ENCODE measurements around the gene LYPD6B. TPM values are rescaled to one million over a fixed set of nuclear protein-coding genes. Genes with fewer than 3 reads are reported as not detected.

The LYPD6B gene
- total RNA-seq, 1 donor from 2014 or later = not detected

DNA sequence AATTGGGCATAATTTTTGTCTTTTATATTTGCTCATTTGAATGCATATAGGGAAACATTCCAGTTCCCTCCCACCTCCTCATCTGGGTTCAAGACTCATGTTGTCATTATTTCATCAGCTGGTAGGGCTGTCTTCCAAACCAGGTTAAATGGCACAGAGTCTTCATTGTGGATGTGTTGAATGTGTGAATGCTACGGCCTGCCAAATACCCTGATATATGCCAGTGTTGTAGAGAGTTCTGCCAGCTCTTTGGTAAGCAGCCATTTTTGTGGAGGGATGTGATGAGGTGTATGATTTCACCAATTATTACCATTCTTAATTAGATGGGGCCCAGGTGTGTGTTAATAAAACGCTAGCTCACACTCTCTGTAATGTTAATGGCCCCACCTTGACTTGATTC, 121.7 kb downstream of the LYPD6B start:
- H3K4me3 Mint-ChIP-seq = no peak overlapping the region
- H3K9me3 Mint-ChIP-seq = no peaks in the 10 kb centered on the region
- no peak overlapping the region for H3K27ac Mint-ChIP-seq (ENCODE audit: unreplicated experiment)
- H3K27me3 Mint-ChIP-seq (ENCODE audit: low read depth) = no peaks in the 10 kb centered on the region
- DNase-seq (ENCODE audit: low read depth, low spot score) = no peak
- H3K36me3 Mint-ChIP-seq (ENCODE audit: low read depth) = no peaks in the 10 kb centered on the region
- no peak for TF ChIP-seq CTCF (conservative IDR thresholded peaks at IDR 0.05)
- H3K4me1 Mint-ChIP-seq = peaks cover 25% of the 10 kb centered on the region

DNA sequence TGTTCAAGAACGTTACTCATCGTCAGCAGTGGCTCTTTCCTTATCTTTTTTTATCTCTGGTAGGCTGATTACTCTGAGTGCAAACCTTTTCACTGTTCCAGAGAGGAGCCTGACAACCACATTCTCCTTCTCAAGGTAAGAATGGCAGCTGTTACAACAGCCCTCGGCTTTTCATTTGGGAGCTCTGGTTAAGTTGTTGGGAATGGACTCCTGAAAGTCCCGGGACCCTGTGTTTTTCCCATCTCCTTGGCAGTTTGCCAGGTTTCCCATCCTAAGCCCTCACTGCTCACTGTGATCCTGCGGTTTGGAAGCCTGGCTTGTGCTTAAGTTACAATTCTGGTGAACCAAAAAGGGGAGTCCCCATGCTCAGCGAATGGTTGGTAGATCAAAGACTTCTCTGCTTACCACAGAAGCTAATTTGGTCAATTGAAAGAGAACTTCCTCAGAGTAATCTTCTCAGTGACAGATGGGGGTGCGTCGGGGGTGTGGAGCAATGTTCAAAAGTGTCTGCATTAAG, 122.3 kb downstream of the LYPD6B start:
- DNase-seq (ENCODE audit: low read depth, low spot score) = no peak
- H3K4me3 Mint-ChIP-seq = no peak overlapping the region
- H3K4me1 Mint-ChIP-seq = peaks cover 19% of the 10 kb centered on the region
- no peaks in the 10 kb centered on the region for H3K36me3 Mint-ChIP-seq (ENCODE audit: low read depth)
- no peak for TF ChIP-seq CTCF (conservative IDR thresholded peaks at IDR 0.05)
- H3K9me3 Mint-ChIP-seq = no peaks in the 10 kb centered on the region
- H3K27ac Mint-ChIP-seq (ENCODE audit: unreplicated experiment) = no peak overlapping the region
- H3K27me3 Mint-ChIP-seq (ENCODE audit: low read depth) = no peaks in the 10 kb centered on the region

DNA sequence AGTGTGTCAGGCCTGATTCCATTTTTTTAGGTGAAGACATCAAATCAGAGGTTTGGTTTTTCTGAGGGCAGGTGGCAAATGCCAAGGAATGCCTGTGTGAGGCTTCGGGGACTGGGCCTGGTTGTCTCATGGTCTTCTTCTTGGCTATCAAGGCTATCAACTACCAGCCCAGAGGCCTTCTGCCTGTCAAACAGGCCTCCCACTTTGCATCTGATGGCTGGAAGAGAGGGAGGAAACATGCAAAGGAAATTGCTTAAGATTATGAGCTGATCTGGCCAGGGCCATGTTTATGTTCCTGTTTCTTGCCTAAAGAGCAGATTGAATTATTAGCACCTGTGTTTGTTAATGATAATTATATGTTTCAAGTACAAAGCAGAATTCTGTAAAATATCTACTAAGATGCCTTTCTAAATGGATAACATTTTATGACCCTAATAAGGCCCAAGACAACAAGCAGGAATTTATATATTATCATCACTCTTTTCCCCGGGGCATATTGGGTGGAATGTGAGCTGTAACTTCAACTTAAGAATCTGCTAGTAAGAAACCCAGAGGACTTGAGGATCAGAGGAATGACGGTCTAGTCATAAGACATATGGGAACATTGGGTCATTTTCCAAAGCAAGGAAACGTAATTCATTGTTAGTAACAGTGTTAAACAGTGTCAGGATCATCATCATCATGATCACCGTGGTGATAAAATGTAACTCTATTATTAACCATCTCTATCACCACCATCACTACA, 123.2 kb downstream of the LYPD6B start:
- Mint-ChIP-seq H3K36me3 (ENCODE audit: low read depth) (no peaks in the 10 kb centered on the region), H3K27ac (ENCODE audit: unreplicated experiment) (no peak overlapping the region), H3K9me3 (no peaks in the 10 kb centered on the region), H3K4me3 (no peak overlapping the region), H3K27me3 (ENCODE audit: low read depth) (no peaks in the 10 kb centered on the region), H3K4me1 (peaks cover 11% of the 10 kb centered on the region)
- no peak for DNase-seq (ENCODE audit: low read depth, low spot score)
- no peak for TF ChIP-seq CTCF (conservative IDR thresholded peaks at IDR 0.05)

- no peak for TF ChIP-seq CTCF (conservative IDR thresholded peaks at IDR 0.05)
- Mint-ChIP-seq H3K4me1 (peaks cover 7% of the 10 kb centered on the region), H3K4me3 (no peak overlapping the region), H3K27ac (ENCODE audit: unreplicated experiment) (no peak overlapping the region), H3K27me3 (ENCODE audit: low read depth) (peaks cover 2% of the 10 kb centered on the region), H3K9me3 (no peaks in the 10 kb centered on the region), H3K36me3 (ENCODE audit: low read depth) (no peaks in the 10 kb centered on the region)
- DNase-seq (ENCODE audit: low read depth, low spot score) = no peak
These were observed 125.8 kb downstream of the LYPD6B start for GRCh38 chr2:149164296-149164695.

DNA sequence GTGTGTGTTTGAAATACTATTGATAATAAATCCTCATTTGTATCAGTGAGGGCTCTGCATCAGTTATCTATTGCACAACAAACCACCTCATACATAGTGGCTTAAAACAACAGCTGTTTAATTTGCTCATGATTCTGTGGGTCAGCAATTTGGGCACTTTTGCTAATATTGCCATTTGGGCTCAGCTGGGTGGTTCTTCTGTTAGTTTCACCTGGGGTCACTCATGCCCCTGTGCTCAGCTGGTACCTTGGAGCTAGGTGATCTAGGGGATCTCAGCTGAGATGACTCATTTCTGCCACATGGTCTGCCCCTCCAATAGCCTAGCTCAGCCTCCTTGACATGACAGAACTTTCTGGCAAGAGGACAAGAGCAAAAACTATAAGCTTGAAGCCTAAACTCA, 126.3 kb downstream of the LYPD6B start:
- Mint-ChIP-seq H3K4me3 (no peak overlapping the region), H3K9me3 (no peaks in the 10 kb centered on the region), H3K4me1 (peaks cover 7% of the 10 kb centered on the region), H3K27me3 (ENCODE audit: low read depth) (peaks cover 2% of the 10 kb centered on the region), H3K27ac (ENCODE audit: unreplicated experiment) (no peak overlapping the region), H3K36me3 (ENCODE audit: low read depth) (no peaks in the 10 kb centered on the region)
- TF ChIP-seq CTCF (conservative IDR thresholded peaks at IDR 0.05) = no peak
- no peak for DNase-seq (ENCODE audit: low read depth, low spot score)

Measured in neural crest cell (in vitro differentiated cells).